Astrocyte of the hippocampus (primary cell): Measurements from ENCODE around the gene MBNL2.
"Not testable (repeated sequence)": the region's sequence is repeated elsewhere in the genome, so short reads cannot be mapped to it uniquely, and the experiment has no call there.

Source experiments
- DNase-seq: peaks from one replicate; pipeline ENCODE4 v3.0.0; 2011; ENCODE audit warnings: low read depth, low spot score

Gene MBNL2, protein sequence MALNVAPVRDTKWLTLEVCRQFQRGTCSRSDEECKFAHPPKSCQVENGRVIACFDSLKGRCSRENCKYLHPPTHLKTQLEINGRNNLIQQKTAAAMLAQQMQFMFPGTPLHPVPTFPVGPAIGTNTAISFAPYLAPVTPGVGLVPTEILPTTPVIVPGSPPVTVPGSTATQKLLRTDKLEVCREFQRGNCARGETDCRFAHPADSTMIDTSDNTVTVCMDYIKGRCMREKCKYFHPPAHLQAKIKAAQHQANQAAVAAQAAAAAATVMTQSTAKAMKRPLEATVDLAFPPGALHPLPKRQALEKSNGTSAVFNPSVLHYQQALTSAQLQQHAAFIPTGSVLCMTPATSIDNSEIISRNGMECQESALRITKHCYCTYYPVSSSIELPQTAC

DNA sequence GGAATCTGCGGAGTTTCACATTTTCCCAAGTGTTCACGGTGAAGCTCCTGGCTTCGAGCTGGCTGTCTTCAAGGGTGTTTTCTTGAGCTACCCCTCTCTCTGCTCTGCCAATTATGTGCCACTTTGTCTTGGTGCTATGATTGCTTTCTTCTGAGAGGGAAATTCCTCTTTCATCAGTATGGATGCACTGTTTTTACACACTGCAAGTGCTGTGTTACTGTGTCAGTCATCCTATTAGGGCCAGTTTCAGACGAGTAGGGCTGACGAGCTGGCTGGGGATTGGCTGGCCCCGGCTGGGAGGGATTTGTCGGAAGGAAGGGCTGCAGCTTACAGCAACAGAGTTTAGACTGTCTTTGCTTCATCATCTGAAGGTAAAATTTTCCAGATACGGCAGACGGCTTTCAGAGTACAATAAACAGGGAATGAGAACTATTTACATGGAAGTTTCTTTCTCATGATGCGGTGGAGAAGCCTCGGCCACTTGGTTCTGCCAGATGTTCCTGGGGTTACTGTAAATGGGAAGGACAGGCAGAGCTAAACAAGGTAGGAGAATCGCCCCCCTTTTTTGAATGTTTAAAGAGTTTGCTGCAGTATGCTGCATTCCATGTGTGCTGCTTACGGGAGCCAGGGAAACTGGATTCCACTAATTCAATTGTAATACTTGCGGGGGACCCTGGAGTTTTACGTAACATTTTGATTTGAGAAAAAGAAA, at the start of gene MBNL2:
TSS of gene MBNL2 (plus strand) at position 345 of the 712 bp plus-strand sequence. CDS start 53,903 bp downstream, outside the sequence.
- peak; percentile 96 for DNase-seq

DNA sequence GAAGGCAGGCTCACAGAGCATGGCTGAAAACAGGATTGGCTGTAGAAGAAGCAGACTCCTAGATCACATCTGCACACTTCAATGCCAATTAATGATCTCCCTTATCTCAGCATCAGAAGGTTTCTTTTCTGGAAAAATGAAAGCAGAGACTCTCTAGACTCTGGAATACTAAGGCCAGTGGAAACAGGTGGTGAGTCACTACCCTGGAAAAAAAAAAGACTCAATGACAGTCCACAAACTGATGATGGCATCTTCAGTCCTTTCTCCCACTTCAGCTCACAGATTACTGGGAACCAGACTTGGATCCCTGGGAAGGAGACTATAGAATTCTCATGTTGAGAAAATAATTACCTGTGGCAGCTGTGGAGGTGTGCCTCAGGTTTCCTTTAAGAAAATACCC, 47.5 kb upstream of the MBNL2 start:
- DNase-seq = no peak

DNA sequence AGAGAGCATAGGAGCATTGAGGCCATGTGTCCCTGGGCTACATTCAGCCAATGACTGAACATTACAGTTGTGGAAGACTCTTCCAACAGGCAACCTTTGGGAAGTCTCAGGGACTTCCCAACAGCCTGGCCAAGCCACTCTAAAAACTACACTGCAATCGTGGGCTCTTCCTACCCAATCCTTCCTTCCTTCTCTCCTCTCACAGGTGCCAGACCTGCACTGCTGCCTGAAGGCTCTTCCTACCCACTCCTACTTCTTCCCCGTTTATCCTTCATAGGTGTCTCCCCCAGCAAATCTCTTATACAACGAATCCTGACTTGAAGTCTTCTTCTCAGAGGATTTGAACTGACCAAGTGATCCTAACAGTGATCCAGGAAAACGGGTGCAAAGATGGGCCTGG, 47.1 kb upstream of the MBNL2 start:
- DNase-seq = no peak

DNA sequence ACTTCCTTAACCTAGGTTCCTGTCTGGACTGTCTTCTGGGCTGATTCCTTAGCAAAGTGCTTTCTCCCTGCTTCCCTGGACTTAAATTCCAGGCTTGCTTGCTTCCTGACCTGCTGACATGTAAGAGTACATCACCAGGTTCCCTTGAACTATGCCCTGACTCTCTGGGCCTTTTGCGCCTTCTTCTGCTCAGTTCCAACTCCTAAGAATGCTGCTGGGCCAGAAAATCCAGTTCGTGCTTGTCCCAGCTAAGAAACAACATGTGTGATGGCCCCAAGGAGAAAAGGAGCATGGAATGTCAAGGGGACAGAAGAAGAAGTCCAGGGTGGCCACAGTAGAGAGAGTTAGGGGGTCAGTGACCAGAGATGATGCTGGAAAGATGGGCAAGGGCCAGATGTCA, 42.6 kb upstream of the MBNL2 start:
- DNase-seq = no peak

DNA sequence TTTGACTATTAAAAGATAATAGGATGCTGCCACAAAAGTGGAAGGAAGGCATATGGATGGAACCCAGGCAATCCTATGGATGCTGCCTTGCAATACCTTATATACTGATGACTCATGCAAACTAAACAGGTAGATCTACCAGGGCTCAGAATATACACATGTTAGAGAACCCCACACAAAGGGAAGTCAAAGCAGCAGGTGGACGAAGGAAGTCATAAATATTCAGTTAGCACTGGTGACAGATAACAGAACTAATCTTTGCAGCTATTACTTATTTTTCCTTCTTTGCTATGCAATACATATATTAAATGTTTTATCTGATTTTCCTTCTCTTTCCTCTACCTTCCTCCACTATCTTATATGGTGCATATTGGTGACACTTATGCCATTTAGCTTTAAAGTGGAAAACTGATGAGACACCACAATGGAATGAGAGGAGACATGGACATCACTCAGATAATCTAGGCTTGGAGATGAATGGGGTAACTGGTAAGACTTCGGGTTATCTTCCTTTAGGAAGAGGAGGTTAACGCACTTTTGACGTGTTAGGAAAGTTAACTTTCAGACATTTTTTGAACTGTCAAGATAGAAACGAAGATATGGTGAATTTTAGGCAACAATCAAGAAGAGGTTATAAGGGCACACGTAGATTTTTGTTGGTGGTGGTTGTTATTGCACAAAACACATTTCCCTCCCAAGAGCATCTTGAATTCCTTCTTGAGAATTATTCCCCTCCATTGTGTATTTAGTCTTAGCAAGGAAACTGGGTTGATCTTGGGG, 39.8 kb upstream of the MBNL2 start:
- DNase-seq = no peak

DNA sequence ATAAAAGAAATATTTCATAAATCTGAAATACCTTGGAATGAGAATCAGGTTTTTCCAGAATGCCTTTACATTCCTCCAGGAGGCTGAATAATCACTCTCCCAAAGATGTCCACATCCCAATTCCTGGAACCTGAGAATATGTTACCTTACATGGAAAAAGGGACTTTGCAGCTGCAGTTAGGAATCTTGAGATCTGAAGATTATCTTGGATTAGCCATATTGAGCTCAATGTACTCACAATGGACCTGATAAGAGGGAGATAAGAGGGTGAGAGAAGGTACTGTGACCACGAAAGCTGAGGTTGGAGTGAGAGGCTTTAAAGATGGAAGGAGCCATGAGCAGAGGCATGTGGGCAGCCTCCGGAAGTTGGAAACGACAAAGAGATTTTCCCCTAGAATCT, 36.8 kb upstream of the MBNL2 start:
- no peak for DNase-seq

DNA sequence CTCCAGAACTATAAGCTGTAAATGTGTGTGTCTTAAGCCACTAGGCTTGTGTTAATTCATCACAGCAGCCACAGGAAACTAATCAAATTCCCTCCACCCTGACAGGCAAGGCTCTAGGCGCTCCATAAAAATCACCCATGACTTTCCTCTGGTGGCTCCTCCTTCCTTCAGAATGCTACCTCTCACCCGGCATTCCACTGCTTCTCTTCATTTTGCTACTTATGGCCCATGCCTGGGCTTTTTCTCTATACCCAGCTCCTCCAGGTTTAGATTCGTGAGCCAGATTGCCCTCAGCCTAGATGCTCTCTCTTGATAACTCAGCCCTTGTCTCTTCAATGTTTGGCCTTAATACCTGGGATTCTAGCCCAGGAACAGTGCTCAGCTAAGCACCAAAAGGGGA, 36.4 kb upstream of the MBNL2 start:
- no peak for DNase-seq

DNA sequence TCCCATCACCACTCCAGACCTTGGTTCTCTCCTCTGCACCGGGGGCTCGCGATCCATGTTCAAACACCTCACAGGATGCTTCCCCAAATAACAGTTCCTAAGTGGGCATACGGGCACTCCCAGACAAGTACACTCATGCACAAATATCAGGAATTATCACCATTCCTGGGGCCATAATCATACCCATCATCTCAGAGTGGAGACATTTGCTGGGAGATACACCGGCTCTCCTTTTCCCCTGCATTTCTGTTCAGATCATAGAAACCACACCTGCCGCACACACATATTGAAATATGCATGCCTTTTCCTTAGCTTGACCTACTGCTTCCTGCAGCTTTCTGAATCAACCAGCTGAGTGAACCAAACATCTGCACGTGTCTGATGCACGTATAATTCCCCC, 33.9 kb upstream of the MBNL2 start:
- DNase-seq = no peak

DNA sequence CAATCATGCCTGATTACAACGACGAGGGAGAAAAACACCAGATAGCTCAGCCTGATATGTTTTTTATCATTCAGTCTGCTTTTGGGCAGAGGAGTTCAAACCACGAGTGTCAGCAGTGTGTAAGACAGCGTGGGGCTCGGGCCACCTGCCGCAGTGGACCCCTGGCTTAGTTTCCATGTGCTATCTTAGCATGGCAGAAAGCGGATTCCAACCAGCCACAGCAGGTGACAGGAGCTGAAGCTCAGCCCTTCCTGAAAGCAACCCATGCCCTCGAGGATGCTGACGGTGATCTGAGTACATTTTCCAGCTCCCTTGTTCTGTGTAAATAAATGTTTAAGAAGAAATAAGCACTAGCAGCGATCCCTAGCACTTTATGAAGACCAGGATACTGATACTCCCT, 32.2 kb upstream of the MBNL2 start:
- DNase-seq = no peak

DNA sequence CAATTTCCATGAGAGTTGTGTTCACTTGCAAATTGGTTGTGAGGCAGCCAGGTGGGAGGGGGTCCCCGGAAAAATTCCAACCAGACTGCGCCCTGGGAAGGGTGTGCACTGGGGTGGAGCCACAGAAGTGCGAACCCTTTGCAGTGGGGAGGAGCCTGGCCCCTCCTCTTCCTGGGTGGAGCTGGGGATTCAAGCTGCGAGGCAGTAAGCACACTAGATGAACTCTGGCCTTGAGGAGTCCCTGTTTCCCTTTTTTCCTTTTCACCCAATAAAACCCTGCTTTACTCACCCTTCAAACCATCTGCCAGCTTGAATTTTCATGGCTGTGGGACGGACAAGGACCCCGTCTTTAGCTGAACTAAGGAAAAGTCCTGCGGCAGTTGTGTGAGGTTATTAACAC, 31.0 kb upstream of the MBNL2 start:
- no peak for DNase-seq

DNA sequence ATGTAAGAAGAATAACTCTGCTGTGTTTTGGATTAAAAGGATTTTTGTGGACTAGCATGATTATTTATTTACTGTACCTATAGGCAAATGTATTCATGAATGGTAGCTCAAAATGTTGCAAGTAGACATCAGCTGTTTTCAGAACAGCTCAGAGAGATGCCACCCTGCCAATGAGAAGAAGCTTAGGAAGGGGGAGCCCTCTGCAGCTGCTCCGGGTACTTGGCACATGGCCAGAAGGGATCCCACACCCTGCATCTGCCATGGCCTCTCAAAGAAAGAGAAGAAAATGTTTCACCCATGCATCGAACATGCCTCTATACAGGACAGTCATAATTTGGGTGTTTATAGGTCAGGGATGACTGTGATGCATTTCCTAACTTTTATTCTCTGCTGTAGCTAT, 30.5 kb upstream of the MBNL2 start:
- no peak for DNase-seq

DNA sequence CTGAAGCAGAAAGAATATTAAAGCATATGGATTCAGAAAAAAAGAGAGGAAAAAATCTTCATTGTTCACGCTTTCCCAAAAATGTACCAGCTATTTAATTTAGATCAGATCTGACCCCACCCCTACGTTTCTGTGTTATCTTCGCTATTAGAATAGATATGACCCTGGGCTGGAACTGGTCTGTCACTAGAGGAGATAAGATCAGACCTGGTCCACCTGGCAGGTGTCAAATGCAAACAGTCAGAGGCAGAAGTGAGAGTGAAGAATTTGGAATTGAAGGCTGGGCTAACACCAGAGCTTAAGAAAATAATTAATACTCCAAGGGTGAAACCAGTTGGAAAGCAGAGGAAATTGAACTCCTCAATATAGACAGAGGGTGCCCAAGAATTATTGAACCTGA, 30.0 kb upstream of the MBNL2 start:
- DNase-seq = no peak

DNA sequence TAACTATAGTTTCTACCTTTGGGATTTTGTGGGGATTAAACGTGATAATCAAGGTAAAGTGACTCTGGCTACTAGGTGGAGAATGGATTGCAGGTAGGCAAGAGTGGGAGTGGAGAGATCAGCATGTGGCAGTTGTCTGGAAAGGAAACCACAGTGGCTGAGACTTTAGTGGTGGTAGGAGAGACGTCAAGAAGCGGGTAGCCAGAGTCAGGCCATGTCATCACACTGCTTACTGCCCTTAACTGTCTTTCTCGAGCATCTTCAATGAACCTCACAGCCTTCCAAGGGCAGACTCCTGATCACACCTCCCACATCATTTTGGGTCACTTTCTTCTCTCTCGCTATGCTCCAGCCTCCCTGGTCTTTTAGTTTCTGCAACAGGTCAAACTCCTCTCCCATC, 28.6 kb upstream of the MBNL2 start:
- DNase-seq = no peak

DNA sequence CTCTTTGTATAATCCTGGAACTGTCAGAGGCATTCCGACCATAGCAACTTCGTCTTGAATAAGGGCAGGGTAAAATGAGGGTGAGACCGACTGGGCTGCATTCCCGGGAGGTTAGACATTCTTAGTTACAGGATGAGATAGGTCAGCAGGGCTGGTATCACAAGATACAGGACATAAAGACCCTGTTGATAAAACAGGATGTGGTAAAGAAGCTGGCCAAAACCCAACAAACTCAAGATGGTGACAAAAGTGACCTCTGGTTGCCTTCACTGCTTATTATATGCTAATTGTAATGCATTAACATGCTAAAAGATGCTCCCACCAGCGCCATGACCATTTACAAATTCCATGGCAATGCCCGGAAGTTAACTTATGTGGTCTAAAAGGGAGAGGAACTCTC, 27.7 kb upstream of the MBNL2 start:
- peak; percentile 83 for DNase-seq

DNA sequence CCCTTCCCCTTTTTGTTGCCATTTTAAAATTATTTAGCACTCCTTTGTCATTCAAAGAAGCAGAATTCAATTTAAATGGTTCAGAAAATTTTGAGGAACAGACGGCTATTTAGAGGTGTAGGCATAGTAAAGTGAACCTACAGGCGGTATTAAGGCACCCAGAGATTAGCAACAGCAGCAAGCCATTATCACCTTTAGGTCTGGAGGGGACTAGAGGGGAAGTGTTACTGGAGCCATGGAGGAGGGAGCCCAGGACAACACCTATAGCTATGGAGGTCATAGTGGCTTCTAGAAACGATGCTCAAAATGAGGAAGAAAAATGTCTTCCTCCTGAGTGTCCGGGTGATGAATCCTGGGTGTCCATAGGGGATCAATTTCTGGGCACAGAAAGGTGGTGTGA, 25.8 kb upstream of the MBNL2 start:
- DNase-seq = no peak

DNA sequence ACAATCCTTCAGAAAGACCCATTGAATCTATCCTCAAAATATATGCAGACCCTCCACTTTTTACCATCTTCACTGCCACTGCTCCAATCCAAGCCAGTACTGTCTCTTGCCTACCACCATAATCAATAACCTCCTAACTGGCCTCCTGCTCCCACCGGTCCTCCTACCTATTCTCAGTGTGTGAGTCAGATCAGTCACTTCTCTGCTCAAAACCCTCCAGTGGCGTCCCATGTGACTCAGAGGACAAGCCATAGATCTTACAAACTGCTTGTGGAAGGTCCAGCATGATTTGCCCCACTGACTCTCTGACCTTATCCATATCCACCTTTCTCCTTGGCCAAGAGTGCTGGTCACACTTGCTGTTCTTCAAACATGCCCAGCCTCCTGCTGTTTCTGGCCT, 23.4 kb upstream of the MBNL2 start:
- DNase-seq = no peak

DNA sequence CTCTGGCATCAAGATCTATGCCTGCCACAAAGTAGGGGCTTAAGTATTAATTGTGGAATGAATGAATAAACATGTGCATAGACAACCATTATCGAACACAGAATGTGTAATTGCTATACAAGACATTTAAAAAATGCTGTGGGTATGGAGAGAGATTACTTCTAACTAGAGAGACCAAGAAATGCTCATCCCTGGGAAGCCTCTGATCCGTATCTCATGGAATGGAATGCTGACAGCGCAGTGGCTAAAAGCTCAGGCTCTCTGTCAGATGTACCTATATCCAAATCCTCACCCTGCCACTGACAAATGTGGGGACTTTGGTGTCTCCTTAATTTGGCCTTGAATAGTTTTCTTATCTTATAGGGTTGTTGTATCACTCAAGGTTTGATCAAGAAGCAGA, 22.7 kb upstream of the MBNL2 start:
- no peak for DNase-seq

DNA sequence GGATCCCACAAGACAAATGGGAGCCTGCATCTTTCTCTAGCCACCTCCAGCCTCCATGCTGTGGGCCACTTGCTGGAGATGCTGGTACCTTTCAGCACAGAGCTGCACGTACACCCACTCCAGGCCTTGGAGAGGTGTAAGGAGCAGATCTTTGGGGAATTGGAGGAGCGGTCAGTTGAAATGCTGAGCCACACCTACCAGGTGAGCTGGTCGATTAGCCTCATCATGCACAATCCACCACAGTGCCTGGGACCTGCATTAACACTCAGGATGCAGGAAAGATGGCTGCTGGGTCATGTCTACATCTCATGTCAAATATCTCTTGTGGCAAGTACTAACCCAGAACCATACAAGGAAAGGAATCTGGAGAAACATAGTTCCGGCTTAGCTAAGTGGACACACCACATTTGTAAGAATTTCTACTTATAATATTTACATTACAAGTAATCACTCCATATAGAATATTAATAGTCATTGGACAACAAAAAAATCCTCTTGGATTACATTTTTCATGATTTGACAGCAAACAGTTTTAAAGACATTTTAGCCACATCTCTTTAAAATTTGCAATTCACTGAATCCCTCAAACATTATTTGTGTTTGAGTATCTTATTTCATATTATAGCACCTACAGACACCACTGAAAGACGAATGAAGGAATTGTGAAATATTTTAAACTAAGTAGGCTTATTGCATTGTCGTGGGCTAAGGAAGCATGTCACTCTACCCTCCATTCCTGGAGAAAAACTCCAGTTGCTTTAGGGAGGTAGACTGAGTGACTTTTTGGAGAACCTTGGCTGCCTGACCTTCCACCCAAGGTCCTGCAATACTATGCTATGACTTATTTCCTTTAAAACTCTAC, 21.8 kb upstream of the MBNL2 start:
- no peak for DNase-seq

DNA sequence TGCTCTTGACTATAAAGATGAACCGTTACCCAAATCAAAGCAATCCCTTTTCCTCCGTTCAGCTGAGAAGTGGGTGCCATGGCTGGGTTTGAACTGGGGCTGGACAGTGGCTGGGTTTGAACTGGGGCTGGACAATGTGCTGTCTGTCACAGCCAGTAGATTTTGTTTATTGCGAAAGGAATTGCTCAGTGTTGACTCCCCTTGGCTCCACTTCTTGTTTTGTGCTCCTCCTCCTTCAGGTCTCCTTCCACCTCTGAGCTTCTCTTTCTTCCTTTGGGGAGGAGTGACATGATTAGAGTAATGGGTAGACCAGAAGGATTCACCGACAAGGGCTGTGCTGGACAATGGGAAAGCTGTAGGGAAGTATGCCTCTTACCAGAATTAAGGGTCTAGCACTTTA, 19.4 kb upstream of the MBNL2 start:
- no peak for DNase-seq

DNA sequence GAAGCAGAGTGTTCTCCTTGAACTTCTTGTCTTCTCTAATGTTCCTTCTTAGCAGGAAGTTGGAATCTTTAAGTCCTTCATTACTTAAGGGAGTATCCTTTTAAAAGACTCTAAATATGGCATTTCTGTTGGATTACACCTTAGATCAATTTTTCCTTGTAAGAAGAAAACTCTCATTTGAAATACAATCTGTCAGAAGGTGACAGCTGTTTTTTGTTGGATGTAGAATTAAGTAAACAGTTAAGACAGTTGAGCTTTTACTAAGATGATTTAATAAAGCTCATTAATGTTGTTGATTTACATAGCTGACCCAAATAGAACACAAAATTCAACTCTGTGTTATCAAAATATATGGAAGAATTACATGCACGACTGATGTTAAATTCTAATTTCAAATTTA, 16.7 kb upstream of the MBNL2 start:
- DNase-seq = no peak

DNA sequence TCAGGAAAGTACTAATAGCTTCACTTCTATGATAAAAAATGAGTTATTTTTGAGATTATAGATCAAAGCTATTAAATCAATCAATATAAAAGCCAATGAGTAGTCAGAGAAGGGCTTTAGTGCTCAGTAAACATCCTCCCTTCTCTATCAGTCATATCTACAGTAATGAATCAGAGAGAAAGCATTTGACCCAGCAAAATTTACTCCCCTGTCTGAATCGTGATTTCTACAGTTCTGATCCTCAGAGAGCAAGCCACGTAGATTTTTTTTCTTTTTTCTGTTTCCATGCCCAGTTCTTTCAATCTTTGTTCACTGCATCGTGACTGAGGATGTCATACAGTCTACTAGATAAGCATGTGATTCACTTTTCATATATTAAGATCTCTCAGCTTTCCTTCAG, 16.2 kb upstream of the MBNL2 start:
- peak; percentile 33 for DNase-seq

DNA sequence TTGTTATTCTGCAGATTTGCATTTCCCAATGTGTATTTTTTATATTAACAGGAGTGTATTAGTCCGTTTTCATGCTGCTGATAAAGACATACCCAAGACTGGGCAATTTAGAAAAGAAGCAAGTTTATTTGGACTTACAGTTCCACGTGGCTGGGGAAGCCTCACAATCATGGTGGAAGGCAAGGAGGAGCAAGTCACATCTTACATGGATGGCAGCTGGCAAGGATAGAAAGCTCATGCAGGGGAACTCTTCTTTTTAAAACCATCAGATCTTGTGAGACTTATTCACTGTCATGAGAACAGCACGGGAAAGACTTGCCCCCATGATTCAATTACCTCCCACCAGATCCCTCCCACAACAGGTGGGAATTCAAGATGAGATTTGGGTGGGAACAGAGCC, 14.9 kb upstream of the MBNL2 start:
- not testable (repeated sequence) for DNase-seq
